Fibroblast of lung (primary cell): ENCODE data around the gene WNT3. TPM values are rescaled to one million over a fixed set of nuclear protein-coding genes. Genes with fewer than 3 reads are reported as not detected.
A peak's percentile ranks its signal among the peaks of the same experiment; 100 is the strongest.

ENCODE experiments used
- DNase-seq, 2 donors: peaks; one replicate each; pipeline versions ENCODE4 v3.0.0 to v3.0.0-alpha.2; 2010; ENCODE audit warnings: low read depth in 2 of 2
- H2AFZ ChIP-seq: 2 replicates; pipeline ENCODE4 v1.5.1; 2012; ENCODE audit warnings: low read length, control low read depth, inconsistent platforms
- H3K27ac ChIP-seq: 2 replicates; pipeline ENCODE4 v1.5.1; 2011; ENCODE audit warnings: low read length, control low read depth; ENCODE audit not compliant: insufficient read depth
- H3K27me3 ChIP-seq: 2 replicates; pipeline ENCODE4 v1.5.1; 2011; ENCODE audit warnings: mild to moderate bottlenecking, low read length; ENCODE audit not compliant: control insufficient read depth, insufficient read depth
- H3K36me3 ChIP-seq: 2 replicates; pipeline ENCODE4 v1.5.1; 2011; ENCODE audit warnings: low read length; ENCODE audit not compliant: control insufficient read depth, insufficient read depth
- H3K4me1 ChIP-seq: 2 replicates; pipeline ENCODE4 v1.5.1; 2011; ENCODE audit warnings: low read length; ENCODE audit not compliant: control insufficient read depth, insufficient read depth; ENCODE audit errors: extremely low read depth
- H3K4me2 ChIP-seq: 2 replicates; pipeline ENCODE4 v1.5.1; 2011; ENCODE audit warnings: low read length, control low read depth; ENCODE audit not compliant: insufficient read depth; ENCODE audit errors: extremely low read depth
- H3K4me3 ChIP-seq, 4 experiments: fragments of 200-600 bp in 1 of 4; sonication (generic) in 1 of 4; replicated peaks in 1 of 4; 2 replicates each; pipeline ENCODE4 v1.5.1; 2011 to 2016; ENCODE audit warnings: low read length in 4 of 4, low read depth in 3 of 4, mild to moderate bottlenecking in 3 of 4, control low read depth in 2 of 4, inconsistent platforms in 1 of 4, mixed read lengths in 1 of 4; ENCODE audit not compliant: insufficient read depth in 1 of 4; ENCODE audit errors: control extremely low read depth in 1 of 4
- H3K79me2 ChIP-seq: 2 replicates; pipeline ENCODE4 v1.5.1; 2012; ENCODE audit warnings: mild to moderate bottlenecking, low read length, inconsistent platforms; ENCODE audit not compliant: control insufficient read depth, insufficient read depth
- H3K9ac ChIP-seq: 2 replicates; pipeline ENCODE4 v1.5.1; 2011; ENCODE audit warnings: mild to moderate bottlenecking, low read length, control low read depth; ENCODE audit not compliant: insufficient read depth
- H3K9me3 ChIP-seq: 2 replicates; pipeline ENCODE4 v1.5.1; 2012; ENCODE audit warnings: low read depth, low read length; ENCODE audit not compliant: control insufficient read depth, insufficient read depth
- H4K20me1 ChIP-seq: 2 replicates; pipeline ENCODE4 v1.5.1; 2011; ENCODE audit warnings: low read length; ENCODE audit not compliant: control insufficient read depth, insufficient read depth; ENCODE audit errors: extremely low read depth
- EZH2 ChIP-seq: IDR thresholded peaks from 2 replicates; pipeline ENCODE4 v1.5.1; 2012; ENCODE audit warnings: low read length, control low read depth, mild to moderate bottlenecking; ENCODE audit errors: missing control alignments
- polyA plus RNA-seq, 2 donors: library from polyadenylated mRNA; depleted of rRNA in 1 of 2; stranded (reverse) in 1 of 2; unstranded in 1 of 2; fragments of >200 nt; gene quantifications; 2 replicates each; pipeline ENCODE4 v1.2.1, GENCODE V29; 2011 to 2012; ENCODE audit warnings: missing spikeins in 1 of 2
- total RNA-seq: library from RNA; depleted of rRNA; stranded (reverse); fragments of >200 nt; gene quantifications from 2 replicates; pipeline ENCODE4 v1.2.1, GENCODE V29; 2014
- TF ChIP-seq, protein P1 (sequence below), 2 donors: IDR thresholded peaks in 1 of 2; conservative IDR thresholded peaks in 1 of 2; 1 replicate in 1 of 2; 2 replicates in 1 of 2; pipeline ENCODE4 v1.5.1; 2011 to 2012; ENCODE audit warnings: low read length in 2 of 2, control low read depth in 1 of 2, inconsistent platforms in 1 of 2, low read depth in 1 of 2, mild to moderate bottlenecking in 1 of 2

The WNT3 gene
- total and polyA plus RNA-seq, 2 donors (not counting 1 experiment from before 2014, with no cell fraction given), result 1.3 to 1.5 TPM

DNA sequence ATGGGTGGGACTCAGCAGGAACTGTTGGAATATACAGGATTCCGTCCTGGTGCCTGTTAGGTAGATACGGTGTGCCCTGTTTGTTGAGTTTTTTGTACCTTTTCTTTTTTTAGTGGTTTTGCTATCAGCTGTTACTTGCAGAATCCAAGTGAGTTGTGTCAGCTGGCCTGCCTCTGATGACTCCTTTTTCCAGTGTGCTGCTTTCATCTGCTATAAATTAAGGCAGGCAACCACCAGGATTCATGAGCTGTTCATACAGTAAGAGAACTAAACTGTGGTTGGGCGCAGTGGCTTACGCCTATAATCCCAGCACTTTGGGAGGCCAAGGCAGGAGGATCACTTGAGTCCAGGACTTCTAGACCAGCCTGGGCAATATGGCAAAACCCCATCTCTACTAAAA, 79.9 kb downstream of the WNT3 start:
- no peak for TF ChIP-seq EZH2
- TF ChIP-seq, protein P1, sequence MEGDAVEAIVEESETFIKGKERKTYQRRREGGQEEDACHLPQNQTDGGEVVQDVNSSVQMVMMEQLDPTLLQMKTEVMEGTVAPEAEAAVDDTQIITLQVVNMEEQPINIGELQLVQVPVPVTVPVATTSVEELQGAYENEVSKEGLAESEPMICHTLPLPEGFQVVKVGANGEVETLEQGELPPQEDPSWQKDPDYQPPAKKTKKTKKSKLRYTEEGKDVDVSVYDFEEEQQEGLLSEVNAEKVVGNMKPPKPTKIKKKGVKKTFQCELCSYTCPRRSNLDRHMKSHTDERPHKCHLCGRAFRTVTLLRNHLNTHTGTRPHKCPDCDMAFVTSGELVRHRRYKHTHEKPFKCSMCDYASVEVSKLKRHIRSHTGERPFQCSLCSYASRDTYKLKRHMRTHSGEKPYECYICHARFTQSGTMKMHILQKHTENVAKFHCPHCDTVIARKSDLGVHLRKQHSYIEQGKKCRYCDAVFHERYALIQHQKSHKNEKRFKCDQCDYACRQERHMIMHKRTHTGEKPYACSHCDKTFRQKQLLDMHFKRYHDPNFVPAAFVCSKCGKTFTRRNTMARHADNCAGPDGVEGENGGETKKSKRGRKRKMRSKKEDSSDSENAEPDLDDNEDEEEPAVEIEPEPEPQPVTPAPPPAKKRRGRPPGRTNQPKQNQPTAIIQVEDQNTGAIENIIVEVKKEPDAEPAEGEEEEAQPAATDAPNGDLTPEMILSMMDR (conservative IDR thresholded peaks at IDR 0.05 in 1 of 2, IDR thresholded peaks at IDR 0.05 in 1 of 2; ENCODE audit: low read depth in 1 of 2, low read length in 2 of 2), result no peak
- Histone ChIP-seq H3K9me3 (no peaks in the 10 kb centered on the region), H2AFZ (no peak overlapping the region), H3K9ac (no peak overlapping the region), H3K27ac (no peak overlapping the region), H4K20me1 (no peaks in the 10 kb centered on the region), H3K36me3 (no peaks in the 10 kb centered on the region), H3K27me3 (no peaks in the 10 kb centered on the region), H3K4me2 (no peak overlapping the region), H3K79me2 (no peaks in the 10 kb centered on the region), H3K4me3 (no peak overlapping the region), H3K4me1 (peaks cover 12% of the 10 kb centered on the region)
- peak in 1 of 2 donors; percentile 47 for DNase-seq

- no peak overlapping the region for H3K9ac ChIP-seq
- H3K9me3 ChIP-seq, result no peaks in the 10 kb centered on the region
- H3K79me2 ChIP-seq, result no peaks in the 10 kb centered on the region
- no peak for DNase-seq
- H3K4me2 ChIP-seq, result no peak overlapping the region
- H3K4me3 ChIP-seq, result no peak overlapping the region
- no peaks in the 10 kb centered on the region for H3K36me3 ChIP-seq
- H4K20me1 ChIP-seq, result no peaks in the 10 kb centered on the region
- H2AFZ ChIP-seq, result no peak overlapping the region
- H3K27ac ChIP-seq, result no peak overlapping the region
- H3K27me3 ChIP-seq, result no peaks in the 10 kb centered on the region
- peaks cover 8% of the 10 kb centered on the region for H3K4me1 ChIP-seq
- TF ChIP-seq EZH2, result no peak
- TF ChIP-seq, protein P1 (conservative IDR thresholded peaks at IDR 0.05 in 1 of 2, IDR thresholded peaks at IDR 0.05 in 1 of 2; ENCODE audit: low read depth in 1 of 2, low read length in 2 of 2), result no peak
These were observed 81.2 kb downstream of the WNT3 start for GRCh38 chr17:46737326-46737725.

DNA sequence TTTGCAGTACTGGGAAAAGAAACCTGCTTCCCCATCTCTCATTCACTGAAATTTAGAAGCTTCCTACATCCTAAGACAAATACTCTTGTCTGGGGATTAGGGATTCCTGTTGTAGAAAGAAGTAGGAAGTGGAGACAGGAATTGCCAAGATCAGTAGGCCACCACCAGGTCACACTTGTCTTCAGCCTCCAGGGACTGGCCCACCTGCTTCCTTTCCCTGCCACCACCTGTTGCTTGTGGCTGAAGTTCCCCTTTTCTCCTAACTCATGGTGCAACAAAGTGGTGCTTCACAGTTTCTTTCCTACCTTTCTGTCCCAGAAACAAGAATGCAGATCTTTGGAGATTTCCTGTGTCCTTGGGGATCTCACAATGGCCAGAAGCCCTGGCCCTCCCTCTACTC, 82.4 kb downstream of the WNT3 start:
- Histone ChIP-seq H4K20me1 (no peaks in the 10 kb centered on the region), H3K9ac (no peak overlapping the region), H3K36me3 (no peaks in the 10 kb centered on the region), H3K27ac (no peak overlapping the region), H3K79me2 (no peaks in the 10 kb centered on the region), H3K4me3 (no peak overlapping the region), H3K27me3 (no peaks in the 10 kb centered on the region), H3K4me2 (no peak overlapping the region), H2AFZ (no peak overlapping the region), H3K9me3 (no peaks in the 10 kb centered on the region), H3K4me1 (peaks cover 10% of the 10 kb centered on the region)
- no peak for TF ChIP-seq EZH2
- TF ChIP-seq, protein P1 (conservative IDR thresholded peaks at IDR 0.05 in 1 of 2, IDR thresholded peaks at IDR 0.05 in 1 of 2; ENCODE audit: low read depth in 1 of 2, low read length in 2 of 2), result no peak
- no peak for DNase-seq
